Measurements from ENCODE around the gene RXRA.

DNA sequence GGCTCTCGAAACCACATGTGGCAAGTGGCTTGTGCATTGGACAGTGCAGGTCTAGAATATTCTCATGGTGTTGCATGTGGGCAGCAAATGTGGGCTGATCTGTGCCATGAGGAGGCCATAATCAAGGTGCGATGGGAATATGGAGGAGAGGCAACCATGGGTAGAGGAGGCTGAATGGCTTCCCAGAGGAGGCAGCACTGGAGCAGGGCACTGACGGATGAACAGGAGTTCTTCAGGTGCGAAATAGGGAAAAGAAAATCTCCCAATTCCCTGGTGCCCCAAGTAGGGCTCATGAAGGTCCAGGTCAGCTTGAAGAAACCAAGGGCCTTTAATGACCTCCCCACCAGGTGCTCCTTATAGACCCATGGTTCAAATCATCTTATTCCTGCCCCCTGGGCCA is 126.5 kb downstream of the RXRA start:
- TF ChIP-seq POLR2AphosphoS5 (IDR thresholded peaks at IDR 0.05; ENCODE audit: low read depth, low read length) = no peak
- TF ChIP-seq POLR2A (IDR thresholded peaks at IDR 0.05; ENCODE audit: low read depth, low read length) = no peak
- TF ChIP-seq PAX5 (IDR thresholded peaks at IDR 0.05; ENCODE audit: insufficient read depth, low read length, severe bottlenecking) = no peak

All from GM12891 (cell line).